ENCODE measurements around the gene GPR141.
"Not testable (repeated sequence)": the region's sequence is repeated elsewhere in the genome, so short reads cannot be mapped to it uniquely, and the experiment has no call there.

The GPR141 gene

GRCh38 chr7:37698782-37699181, 15.2 kb downstream of the GPR141 start:
- H3K4me3 ChIP-seq (ENCODE audit: low read length) = no peak overlapping the region
- H3K9me2 ChIP-seq (replicated peaks; ENCODE audit: insufficient read depth, low read length) = no peaks in the 10 kb centered on the region
- H3K27ac ChIP-seq (ENCODE audit: low read length) = no peak overlapping the region
- no peak overlapping the region for H3K4me2 ChIP-seq (ENCODE audit: low read depth, low read length)
- no peaks in the 10 kb centered on the region for H3F3A ChIP-seq (ENCODE audit: insufficient read depth, low read length)
- no peaks in the 10 kb centered on the region for H3K9me3 ChIP-seq (replicated peaks; ENCODE audit: insufficient read depth, low read length)
- DNase-seq = no peak
- no peaks in the 10 kb centered on the region for H3K36me3 ChIP-seq (replicated peaks; ENCODE audit: insufficient read depth, low read length)
- H2AFZ ChIP-seq (ENCODE audit: low read length) = no peak overlapping the region
- H3K4me1 ChIP-seq (ENCODE audit: low read length) = peaks cover 9% of the 10 kb centered on the region
- no peak overlapping the region for H3K9ac ChIP-seq (ENCODE audit: low read length)
- no peaks in the 10 kb centered on the region for H4K20me1 ChIP-seq (ENCODE audit: insufficient read depth, low read length)
- no peak for TF ChIP-seq EZH2 (optimal IDR thresholded peaks at IDR 0.05; ENCODE audit: low read depth, low read length)
- no peak for TF ChIP-seq EZH2phosphoT487 (IDR thresholded peaks at IDR 0.05; ENCODE audit: low read length)
- TF ChIP-seq CTCF (IDR thresholded peaks at IDR 0.05; ENCODE audit: low read length) = no peak
- H3K27me3 ChIP-seq (replicated peaks; ENCODE audit: insufficient read depth, low read length) = no peaks in the 10 kb centered on the region
- no peaks in the 10 kb centered on the region for H3K79me2 ChIP-seq (ENCODE audit: low read length)

- Histone ChIP-seq H3K4me2 (ENCODE audit: low read depth, low read length) (no peak overlapping the region), H3K4me1 (ENCODE audit: low read length) (peaks cover 9% of the 10 kb centered on the region), H3K9ac (ENCODE audit: low read length) (no peak overlapping the region), H3K27me3 (replicated peaks; ENCODE audit: insufficient read depth, low read length) (no peaks in the 10 kb centered on the region), H4K20me1 (ENCODE audit: insufficient read depth, low read length) (no peaks in the 10 kb centered on the region), H3K9me2 (replicated peaks; ENCODE audit: insufficient read depth, low read length) (no peaks in the 10 kb centered on the region), H3K36me3 (replicated peaks; ENCODE audit: insufficient read depth, low read length) (no peaks in the 10 kb centered on the region), H2AFZ (ENCODE audit: low read length) (no peak overlapping the region), H3K27ac (ENCODE audit: low read length) (no peak overlapping the region), H3K79me2 (ENCODE audit: low read length) (no peaks in the 10 kb centered on the region), H3K4me3 (ENCODE audit: low read length) (no peak overlapping the region), H3F3A (ENCODE audit: insufficient read depth, low read length) (no peaks in the 10 kb centered on the region), H3K9me3 (replicated peaks; ENCODE audit: insufficient read depth, low read length) (no peaks in the 10 kb centered on the region)
- TF ChIP-seq EZH2 (optimal IDR thresholded peaks at IDR 0.05; ENCODE audit: low read depth, low read length) (no peak), CTCF (IDR thresholded peaks at IDR 0.05; ENCODE audit: low read length) (no peak), EZH2phosphoT487 (IDR thresholded peaks at IDR 0.05; ENCODE audit: low read length) (no peak)
- DNase-seq = no peak
These were observed 18.2 kb downstream of the GPR141 start for GRCh38 chr7:37701769-37702168.

GRCh38 chr7:37703361-37703760, 19.8 kb downstream of the GPR141 start:
- Histone ChIP-seq H4K20me1 (ENCODE audit: insufficient read depth, low read length) (no peaks in the 10 kb centered on the region), H3K9me3 (replicated peaks; ENCODE audit: insufficient read depth, low read length) (no peaks in the 10 kb centered on the region), H3K27me3 (replicated peaks; ENCODE audit: insufficient read depth, low read length) (no peaks in the 10 kb centered on the region), H3K27ac (ENCODE audit: low read length) (no peak overlapping the region), H3K4me1 (ENCODE audit: low read length) (peaks cover 9% of the 10 kb centered on the region), H3K36me3 (replicated peaks; ENCODE audit: insufficient read depth, low read length) (no peaks in the 10 kb centered on the region), H3K79me2 (ENCODE audit: low read length) (no peaks in the 10 kb centered on the region), H3K9ac (ENCODE audit: low read length) (no peak overlapping the region), H3K4me2 (ENCODE audit: low read depth, low read length) (peak overlapping the region; percentile 27; the same call in 1 of the 2 replicates), H3F3A (ENCODE audit: insufficient read depth, low read length) (no peaks in the 10 kb centered on the region), H2AFZ (ENCODE audit: low read length) (0 out of 2 replicates have a peak overlapping the region, but pooled peaks have one; percentile 1), H3K9me2 (replicated peaks; ENCODE audit: insufficient read depth, low read length) (no peaks in the 10 kb centered on the region), H3K4me3 (ENCODE audit: low read length) (no peak overlapping the region)
- TF ChIP-seq EZH2 (optimal IDR thresholded peaks at IDR 0.05; ENCODE audit: low read depth, low read length) (no peak), EZH2phosphoT487 (IDR thresholded peaks at IDR 0.05; ENCODE audit: low read length) (no peak), CTCF (IDR thresholded peaks at IDR 0.05; ENCODE audit: low read length) (no peak)
- DNase-seq = no peak

GRCh38 chr7:37704328-37704833, 20.8 kb downstream of the GPR141 start:
- not testable (repeated sequence) for H3F3A ChIP-seq (ENCODE audit: insufficient read depth, low read length); H4K20me1 ChIP-seq (ENCODE audit: insufficient read depth, low read length); H3K4me3 ChIP-seq (ENCODE audit: low read length); H3K36me3 ChIP-seq (replicated peaks; ENCODE audit: insufficient read depth, low read length); H3K9me2 ChIP-seq (replicated peaks; ENCODE audit: insufficient read depth, low read length); H3K9ac ChIP-seq (ENCODE audit: low read length); H3K4me2 ChIP-seq (ENCODE audit: low read depth, low read length); H3K79me2 ChIP-seq (ENCODE audit: low read length); H3K4me1 ChIP-seq (ENCODE audit: low read length); H2AFZ ChIP-seq (ENCODE audit: low read length); H3K27me3 ChIP-seq (replicated peaks; ENCODE audit: insufficient read depth, low read length); H3K27ac ChIP-seq (ENCODE audit: low read length); H3K9me3 ChIP-seq (replicated peaks; ENCODE audit: insufficient read depth, low read length); DNase-seq

Data from MM.1S (cell line).